Right renal cortex interstitium (tissue), 3 donors: ENCODE results near the gene TMTC2. TPM values are rescaled to one million over a fixed set of nuclear protein-coding genes. Genes with fewer than 3 reads are reported as not detected.

Experiments used
- DNase-seq, 3 donors: peaks; one replicate each; pipeline ENCODE4 v3.0.0-alpha.2; 2013; ENCODE audit warnings: low read depth in 3 of 3, low spot score in 2 of 3
- polyA plus RNA-seq, 3 donors: library from polyadenylated mRNA; unstranded; fragments of 120-200 nt; gene quantifications; one replicate each; pipeline ENCODE4 v1.2.1, GENCODE V29; 2013; ENCODE audit not compliant: insufficient read length in 3 of 3

TMTC2 gene
- polyA plus RNA-seq, 3 donors: 32.5 to 40.5 (median 36.5) TPM

- no peak for DNase-seq
These were observed 186.6 kb downstream of the TMTC2 start for GRCh38 chr12:82873309-82873708.

DNA sequence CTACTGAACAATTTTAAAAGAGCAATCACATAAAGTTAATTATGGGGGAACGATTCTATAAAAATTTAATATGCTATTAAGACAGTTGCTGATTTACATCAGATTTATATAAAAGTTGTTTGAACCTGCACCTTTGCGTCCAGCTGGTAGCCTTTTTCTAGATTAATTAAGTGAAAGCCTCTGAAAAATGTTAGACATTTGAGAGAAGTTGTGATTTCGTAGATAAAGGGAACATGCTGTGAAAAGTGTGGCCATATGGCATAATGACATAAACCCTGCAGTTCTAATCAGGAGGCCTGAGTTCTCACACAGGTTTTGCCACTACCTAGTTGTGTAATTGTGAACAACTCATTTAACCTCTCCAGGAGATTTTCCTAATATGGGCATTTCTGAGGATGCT is 187.2 kb downstream of the TMTC2 start:
- DNase-seq: no peak

DNA sequence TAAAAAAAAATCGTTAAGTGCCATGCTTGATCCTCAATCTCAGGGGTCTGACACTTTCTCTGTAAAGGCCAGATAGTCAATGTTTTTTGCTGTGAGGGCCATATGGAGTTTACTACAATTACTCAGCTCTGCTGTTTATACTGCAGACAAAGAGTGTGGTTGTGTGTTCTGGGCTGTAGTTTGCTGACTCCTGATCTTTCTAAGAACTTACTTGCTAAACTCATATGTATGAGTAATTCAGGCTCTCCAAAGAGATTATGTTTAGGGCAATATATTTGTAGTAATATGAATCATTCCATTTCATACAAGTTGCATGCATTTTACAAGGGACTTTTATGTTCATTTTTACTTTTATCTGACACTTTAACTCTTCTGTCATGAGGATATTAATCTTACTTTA is 188.2 kb downstream of the TMTC2 start:
- no peak for DNase-seq

DNA sequence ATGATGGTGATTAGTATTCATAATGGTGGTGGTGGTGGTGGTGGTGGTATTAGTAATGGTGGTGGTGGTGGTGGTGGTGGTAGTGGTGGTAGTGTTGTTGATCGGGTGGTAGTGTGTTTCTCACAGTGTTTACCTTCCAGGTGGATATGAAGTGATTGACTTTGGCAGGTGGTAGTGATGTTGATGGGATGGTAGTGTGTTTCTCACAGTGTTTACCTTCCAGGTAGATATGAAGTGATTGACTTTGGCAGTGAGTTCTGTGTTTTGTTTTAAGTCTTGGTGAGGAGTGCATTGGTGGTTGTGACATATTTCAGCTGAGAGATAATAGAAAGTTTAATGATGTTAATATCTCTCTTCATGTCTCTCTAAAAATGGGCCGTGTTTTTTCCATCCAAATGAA is 189.4 kb downstream of the TMTC2 start:
- no peak for DNase-seq

GRCh38 chr12:82877963-82878362 is 191.3 kb downstream of the TMTC2 start:
- DNase-seq: no peak

DNA sequence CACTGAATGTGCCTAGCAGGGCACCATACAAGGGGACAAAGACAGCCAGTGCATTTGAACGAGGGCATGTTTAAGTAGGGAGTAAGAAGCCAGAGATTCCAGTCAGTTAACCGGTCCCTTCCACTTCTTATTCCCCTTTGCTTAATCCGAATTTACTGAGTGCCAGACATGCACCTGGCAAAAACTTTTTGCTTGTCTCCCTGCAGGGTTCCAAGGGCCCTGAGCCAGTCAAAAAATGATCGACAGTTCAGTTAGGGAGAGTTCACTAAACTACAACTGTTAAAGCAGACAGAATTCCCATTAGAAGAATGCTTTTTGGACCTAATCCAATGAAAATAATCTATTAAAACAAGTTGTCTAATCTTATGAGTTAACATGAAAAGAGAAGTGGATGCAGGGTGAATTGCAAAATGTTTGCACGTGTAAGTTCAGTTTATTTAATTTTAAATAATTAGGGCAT is 193.8 kb downstream of the TMTC2 start:
- DNase-seq: no peak

GRCh38 chr12:82883394-82884355 is 197.0 kb downstream of the TMTC2 start:
- DNase-seq: no peak

- no peak for DNase-seq
These were observed 200.1 kb downstream of the TMTC2 start for GRCh38 chr12:82886671-82887340.

- DNase-seq: no peak
These were observed 207.2 kb downstream of the TMTC2 start for GRCh38 chr12:82893896-82894295.

GRCh38 chr12:82896277-82896676 is 209.6 kb downstream of the TMTC2 start:
- DNase-seq: no peak

- no peak for DNase-seq
These were observed 210.3 kb downstream of the TMTC2 start for GRCh38 chr12:82896979-82897378.

DNA sequence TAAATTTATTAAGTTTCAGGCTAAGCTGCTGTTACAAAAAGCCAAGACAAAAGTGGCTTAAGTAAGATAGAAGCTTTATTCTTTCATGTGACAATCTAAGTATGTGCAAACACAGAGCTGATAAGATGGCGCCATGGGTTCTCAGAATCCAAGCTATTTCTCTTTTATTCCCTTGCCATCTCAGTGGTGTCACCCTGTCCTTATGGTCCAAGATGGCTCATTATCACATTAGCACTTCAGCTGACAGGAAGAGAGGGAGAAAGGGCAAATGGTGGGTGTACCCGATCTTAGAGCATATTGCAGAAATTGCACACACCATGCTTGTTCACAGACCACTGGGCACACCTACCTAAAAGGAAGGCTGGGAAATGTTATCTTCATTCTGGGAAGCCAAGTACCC is 211.7 kb downstream of the TMTC2 start:
- DNase-seq: no peak

DNA sequence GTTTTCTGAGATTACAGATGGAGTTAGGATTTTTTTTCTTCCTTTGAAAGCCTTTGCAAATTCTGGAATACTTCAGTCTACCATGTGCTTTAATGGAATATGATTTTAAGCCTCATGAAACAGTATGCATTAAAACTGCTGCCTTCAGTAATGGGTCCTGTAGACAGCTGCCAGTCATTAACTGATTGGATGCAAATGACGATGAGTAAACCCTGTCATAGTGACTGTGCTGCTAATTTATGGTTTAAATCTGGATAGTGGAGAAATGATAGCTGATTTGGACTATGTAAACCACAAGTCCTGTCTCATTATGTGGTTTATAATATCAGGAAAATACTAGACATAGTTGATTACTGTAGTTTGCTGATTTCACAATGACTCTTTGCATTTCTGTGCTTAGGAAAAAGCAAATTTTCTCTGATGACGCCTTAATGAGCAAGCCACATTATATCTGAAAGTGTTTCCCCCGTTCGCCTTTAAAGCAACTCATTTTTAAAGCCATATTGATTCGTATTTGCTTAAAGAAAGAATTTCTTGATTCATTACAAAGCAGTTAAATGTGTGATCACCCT is 217.6 kb downstream of the TMTC2 start:
- no peak for DNase-seq

DNA sequence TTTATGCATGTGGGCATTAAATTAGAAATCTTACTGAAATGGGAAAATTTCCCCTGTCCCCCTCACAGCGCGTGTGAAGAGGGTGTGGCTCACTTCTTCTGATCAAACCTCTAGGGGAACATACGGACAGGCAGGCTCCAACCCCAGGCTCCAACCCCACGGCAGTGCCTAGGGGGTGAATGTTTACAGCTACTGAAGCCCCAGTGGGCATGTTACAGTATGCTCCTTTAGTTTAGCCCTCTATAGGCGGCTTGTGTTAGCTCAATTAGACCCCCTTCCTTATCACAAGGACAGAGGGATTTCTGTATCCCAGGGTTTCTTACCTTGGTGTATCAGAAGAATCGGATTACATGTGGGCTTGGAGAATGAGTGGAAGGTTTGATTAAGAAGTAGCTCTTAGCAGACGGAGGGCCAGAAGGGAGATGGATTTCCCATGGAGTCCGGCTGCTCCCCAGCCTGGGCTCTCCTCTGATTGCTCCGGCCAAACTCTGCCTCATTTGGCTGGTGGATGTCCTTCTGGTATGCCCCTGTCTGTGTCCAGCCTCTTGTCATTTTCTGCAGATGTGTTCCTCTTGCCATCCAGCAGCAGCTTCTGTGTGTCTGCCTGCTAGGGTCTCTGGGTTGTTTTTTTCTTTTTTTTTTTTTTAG is 223.7 kb downstream of the TMTC2 start:
- no peak for DNase-seq

- DNase-seq: no peak
These were observed 225.7 kb downstream of the TMTC2 start for GRCh38 chr12:82912406-82912805.

- DNase-seq: no peak
These were observed 232.8 kb downstream of the TMTC2 start for GRCh38 chr12:82919388-82920054.

DNA sequence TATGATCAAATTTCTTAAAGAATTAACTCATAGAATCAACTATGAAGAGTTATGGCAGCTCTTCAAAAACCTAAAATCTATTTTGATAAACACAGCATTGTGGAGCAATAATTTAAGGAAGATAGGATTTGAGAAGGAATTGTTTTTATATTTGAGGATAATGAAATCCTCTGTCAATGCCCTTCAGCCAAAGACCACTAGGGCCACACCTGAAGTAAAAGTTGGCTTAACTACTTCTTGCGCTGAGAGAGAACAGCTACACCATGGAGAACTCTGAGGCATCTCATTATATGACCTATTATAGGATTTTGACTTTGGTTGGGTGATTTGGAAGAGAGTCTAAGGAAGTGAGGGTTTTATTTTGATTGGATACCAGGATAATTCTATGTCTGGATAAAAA is 237.2 kb downstream of the TMTC2 start:
- no peak for DNase-seq

GRCh38 chr12:82926630-82927029 is 239.9 kb downstream of the TMTC2 start:
- DNase-seq: no peak

- DNase-seq: no peak
These were observed 243.6 kb downstream of the TMTC2 start for GRCh38 chr12:82930301-82930700.

- DNase-seq: no peak
These were observed 244.8 kb downstream of the TMTC2 start for GRCh38 chr12:82931349-82932116.
